ENCODE results near the gene GSK3B. TPM values are rescaled to one million over a fixed set of nuclear protein-coding genes. Genes with fewer than 3 reads are reported as not detected.

Gene GSK3B
- total RNA-seq, 4 donors from 2014 or later, result 26.3 to 43.0 (median 31.8) TPM

- no peak for DNase-seq (ENCODE audit: low spot score)
- no peak for ATAC-seq (ENCODE audit: low FRiP score)
- TF ChIP-seq, protein P1, sequence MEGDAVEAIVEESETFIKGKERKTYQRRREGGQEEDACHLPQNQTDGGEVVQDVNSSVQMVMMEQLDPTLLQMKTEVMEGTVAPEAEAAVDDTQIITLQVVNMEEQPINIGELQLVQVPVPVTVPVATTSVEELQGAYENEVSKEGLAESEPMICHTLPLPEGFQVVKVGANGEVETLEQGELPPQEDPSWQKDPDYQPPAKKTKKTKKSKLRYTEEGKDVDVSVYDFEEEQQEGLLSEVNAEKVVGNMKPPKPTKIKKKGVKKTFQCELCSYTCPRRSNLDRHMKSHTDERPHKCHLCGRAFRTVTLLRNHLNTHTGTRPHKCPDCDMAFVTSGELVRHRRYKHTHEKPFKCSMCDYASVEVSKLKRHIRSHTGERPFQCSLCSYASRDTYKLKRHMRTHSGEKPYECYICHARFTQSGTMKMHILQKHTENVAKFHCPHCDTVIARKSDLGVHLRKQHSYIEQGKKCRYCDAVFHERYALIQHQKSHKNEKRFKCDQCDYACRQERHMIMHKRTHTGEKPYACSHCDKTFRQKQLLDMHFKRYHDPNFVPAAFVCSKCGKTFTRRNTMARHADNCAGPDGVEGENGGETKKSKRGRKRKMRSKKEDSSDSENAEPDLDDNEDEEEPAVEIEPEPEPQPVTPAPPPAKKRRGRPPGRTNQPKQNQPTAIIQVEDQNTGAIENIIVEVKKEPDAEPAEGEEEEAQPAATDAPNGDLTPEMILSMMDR (IDR thresholded peaks at IDR 0.05), result no peak
Measured at GRCh38 chr3:120113128-120114116, 19.2 kb upstream of the GSK3B start.

DNA sequence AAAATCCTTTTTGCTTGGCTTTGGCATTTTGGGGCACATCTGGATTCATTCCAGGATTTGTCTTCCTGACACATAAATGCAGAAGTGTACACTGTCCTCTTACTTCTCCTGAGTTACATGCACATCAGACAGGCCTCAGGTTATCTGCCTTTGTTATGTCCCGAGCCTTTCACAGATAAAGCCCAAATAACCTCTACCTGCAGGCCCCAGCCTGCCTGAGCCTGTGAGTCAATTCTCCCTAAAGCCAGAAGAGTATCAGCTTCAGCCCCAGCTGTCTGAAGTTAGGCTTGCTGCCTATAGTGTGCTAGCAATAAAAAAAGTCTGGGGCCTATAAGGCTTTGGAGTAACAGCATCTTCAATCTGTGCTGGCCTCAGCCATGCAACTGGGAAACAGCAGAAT lies 17.7 kb upstream of the GSK3B start:
- no peak for DNase-seq (ENCODE audit: low spot score)
- no peak for ATAC-seq (ENCODE audit: low FRiP score)
- TF ChIP-seq, protein P1 (IDR thresholded peaks at IDR 0.05), result no peak

DNA sequence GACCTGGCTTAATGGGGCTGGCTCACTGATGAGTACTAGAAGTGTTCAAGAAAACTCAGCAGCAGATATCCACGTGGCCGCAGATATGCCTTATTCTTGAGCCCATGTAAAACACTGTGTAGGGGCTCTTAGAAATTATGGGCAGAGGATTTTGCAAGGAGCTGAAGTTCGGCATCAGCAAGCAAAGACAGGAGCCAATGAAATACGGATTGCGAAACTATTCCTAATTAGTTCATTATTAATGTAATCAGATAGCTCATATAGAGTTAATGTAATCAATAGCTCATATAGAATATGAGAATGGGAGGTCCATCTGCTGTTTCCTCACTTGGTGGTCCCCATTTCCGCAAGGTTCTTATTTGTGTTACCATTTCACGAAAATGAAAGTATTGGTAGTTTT lies 9.0 kb upstream of the GSK3B start:
- TF ChIP-seq, protein P1 (IDR thresholded peaks at IDR 0.05), result no peak
- DNase-seq (ENCODE audit: low spot score) (no peak), ATAC-seq (ENCODE audit: low FRiP score) (no peak)

DNA sequence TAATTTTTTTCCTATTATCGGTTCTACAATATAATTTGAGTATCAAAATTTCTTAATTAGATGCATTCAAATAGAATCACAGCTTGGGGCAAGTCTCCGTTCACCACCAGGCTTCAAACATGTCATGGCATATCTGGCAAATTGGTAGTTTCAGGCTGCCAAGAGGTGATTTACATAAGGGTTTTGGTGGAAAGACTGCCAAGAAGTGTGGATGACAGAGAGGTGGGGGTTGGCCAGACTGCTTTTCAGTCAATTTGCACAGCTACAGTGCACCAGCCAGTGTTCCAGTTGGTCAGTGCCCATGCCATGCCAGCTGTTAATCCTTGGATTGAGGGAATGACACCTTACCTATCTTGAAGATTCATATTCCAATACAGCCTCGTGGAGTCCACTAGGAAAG lies 8.4 kb upstream of the GSK3B start:
- TF ChIP-seq, protein P1 (IDR thresholded peaks at IDR 0.05), result no peak
- no peak for ATAC-seq (ENCODE audit: low FRiP score)
- DNase-seq (ENCODE audit: low spot score), result no peak

GRCh38 chr3:120102232-120102631 lies 8.0 kb upstream of the GSK3B start:
- DNase-seq (ENCODE audit: low spot score), result no peak
- TF ChIP-seq, protein P1 (IDR thresholded peaks at IDR 0.05), result no peak
- no peak for ATAC-seq (ENCODE audit: low FRiP score)

DNA sequence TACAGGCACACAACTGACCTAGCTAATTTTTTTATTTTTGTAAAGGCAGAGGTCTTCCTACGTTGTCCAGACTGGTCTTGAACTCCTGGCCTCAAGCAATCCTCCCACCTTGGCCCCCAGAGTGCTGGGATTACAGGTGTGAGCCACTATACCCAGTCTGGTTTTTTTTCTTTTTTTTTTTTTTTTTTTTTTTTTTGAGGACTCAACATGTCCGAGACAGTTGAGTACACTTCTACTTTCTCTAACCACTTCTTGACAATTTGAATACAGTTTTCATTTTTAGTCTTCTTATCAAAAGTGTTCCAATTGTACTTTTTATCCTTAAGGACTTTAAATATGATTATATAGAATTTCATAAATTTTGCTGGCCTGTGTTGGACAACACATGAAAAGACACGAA lies 7.4 kb upstream of the GSK3B start:
- no peak for DNase-seq (ENCODE audit: low spot score)
- ATAC-seq (ENCODE audit: low FRiP score), result no peak
- TF ChIP-seq, protein P1 (IDR thresholded peaks at IDR 0.05), result no peak

- ATAC-seq (ENCODE audit: low FRiP score), result no peak
- TF ChIP-seq, protein P1 (IDR thresholded peaks at IDR 0.05), result no peak
- no peak for DNase-seq (ENCODE audit: low spot score)
Measured at GRCh38 chr3:120100711-120101110, 6.5 kb upstream of the GSK3B start.
